Stimulated activated CD8-positive, alpha-beta memory T cell treated with anti-CD3 and anti-CD28 coated beads, Interleukin-4, amount 100 ng/mL, for 48 hours (primary cell): ENCODE measurements around the gene HECA.
"Not testable (repeated sequence)": the region's sequence is repeated elsewhere in the genome, so short reads cannot be mapped to it uniquely, and the experiment has no call there.

ENCODE experiments used
- DNase-seq: peaks from one replicate; pipeline ENCODE4 v3.0.0-alpha.2; 2020

The HECA gene

GRCh38 chr6:139137706-139138105 is 2.8 kb downstream of the HECA start:
- DNase-seq: no peak

- not testable (repeated sequence) for DNase-seq
Observed at GRCh38 chr6:139140854-139141253, 6.0 kb downstream of the HECA start.

GRCh38 chr6:139142262-139142661 is 7.4 kb downstream of the HECA start:
- no peak for DNase-seq

- no peak for DNase-seq
Observed at GRCh38 chr6:139143111-139143510, 8.2 kb downstream of the HECA start.

- peak; percentile 55 for DNase-seq
Observed at GRCh38 chr6:139144490-139145085, 9.7 kb downstream of the HECA start.

- no peak for DNase-seq
Observed at GRCh38 chr6:139145661-139146060, 10.8 kb downstream of the HECA start.

- DNase-seq: no peak
Observed at GRCh38 chr6:139146317-139146726, 11.4 kb downstream of the HECA start.

GRCh38 chr6:139147628-139148027 is 12.7 kb downstream of the HECA start:
- DNase-seq: no peak

GRCh38 chr6:139148557-139149235 is 13.8 kb downstream of the HECA start:
- no peak for DNase-seq

- no peak for DNase-seq
Observed at GRCh38 chr6:139149383-139149782, 14.5 kb downstream of the HECA start.

GRCh38 chr6:139150920-139151319 is 16.0 kb downstream of the HECA start:
- DNase-seq: no peak

- no peak for DNase-seq
Observed at GRCh38 chr6:139151425-139152087, 16.7 kb downstream of the HECA start.

- DNase-seq: no peak
Observed at GRCh38 chr6:139152088-139152891, 17.4 kb downstream of the HECA start.

GRCh38 chr6:139152892-139153271 is 18.0 kb downstream of the HECA start:
- DNase-seq: no peak

GRCh38 chr6:139153855-139154254 is 19.0 kb downstream of the HECA start:
- DNase-seq: no peak

- DNase-seq: no peak
Observed at GRCh38 chr6:139154881-139155547, 20.1 kb downstream of the HECA start.

GRCh38 chr6:139156102-139156501 is 21.2 kb downstream of the HECA start:
- no peak for DNase-seq

GRCh38 chr6:139156551-139156950 is 21.7 kb downstream of the HECA start:
- no peak for DNase-seq

GRCh38 chr6:139157086-139157485 is 22.2 kb downstream of the HECA start:
- not testable (repeated sequence) for DNase-seq

GRCh38 chr6:139159016-139159415 is 24.1 kb downstream of the HECA start:
- DNase-seq: no peak

- DNase-seq: peak; percentile 55
Observed at GRCh38 chr6:139161169-139161568, 26.3 kb downstream of the HECA start.

GRCh38 chr6:139161817-139162284 is 27.0 kb downstream of the HECA start:
- peak; percentile 75 for DNase-seq

- peak; percentile 61 for DNase-seq
Observed at GRCh38 chr6:139164001-139164400, 29.1 kb downstream of the HECA start.
